SK-N-SH (cell line): ENCODE results near the gene METTL1. TPM values are rescaled to one million over a fixed set of nuclear protein-coding genes. Genes with fewer than 3 reads are reported as not detected.
"Not testable (repeated sequence)": the region's sequence is repeated elsewhere in the genome, so short reads cannot be mapped to it uniquely, and the experiment has no call there.

ENCODE experiments used
- CTCF ChIA-PET: fragments of 300-600, 350-600 bp; formaldehyde crosslinking; extraction: SDS; loops from one replicate; lab custom pipeline; 2021; lab: Yijun Ruan, JAX
- POLR2A ChIA-PET: fragments of 350-600 bp; sonication (Branson Sonifier 250); formaldehyde crosslinking; extraction: SDS; loops from one replicate; lab custom pipeline; 2020; ENCODE audit warnings: antibody characterized with exemption, inconsistent platforms; lab: Yijun Ruan, JAX
- DNase-seq: peaks from one replicate; pipeline ENCODE4 v3.0.0; 2012
- H2AFZ ChIP-seq: fragments of 200-600 bp; sonication (generic); 2 replicates; pipeline ENCODE4 v1.8.1; 2016; ENCODE audit warnings: antibody characterized with exemption, mild to moderate bottlenecking, low read depth
- H3F3A ChIP-seq: fragments of 200-600 bp; sonication (generic); replicated peaks from 2 replicates; pipeline ENCODE3; 2016; ENCODE audit warnings: antibody characterized with exemption, mild to moderate bottlenecking; ENCODE audit not compliant: insufficient read depth
- H3K27ac ChIP-seq, 2 experiments: fragments of 200-500 bp in 1 of 2; fragments of 200-600 bp in 1 of 2; sonication (Bioruptor generic) in 1 of 2; sonication (generic), shearing (Covaris generic) in 1 of 2; 2 replicates each; pipeline versions ENCODE4 v1.5.1 to v1.6.1; 2014 to 2016; ENCODE audit warnings: low read depth in 2 of 2, inconsistent platforms in 1 of 2, low read length in 1 of 2, mild to moderate bottlenecking in 1 of 2, mixed read lengths in 1 of 2
- H3K27me3 ChIP-seq: fragments of 200-600 bp; sonication (generic), shearing (Covaris generic); 2 replicates; pipeline ENCODE4 v1.6.1; 2016; ENCODE audit warnings: mixed run types; ENCODE audit not compliant: insufficient read depth
- H3K36me3 ChIP-seq, 2 experiments: fragments of 200-500 bp in 1 of 2; fragments of 200-600 bp in 1 of 2; sonication (Bioruptor generic) in 1 of 2; sonication (generic) in 1 of 2; replicated peaks in 1 of 2; 2 replicates each; pipeline versions ENCODE3 to v1.5.1; 2014 to 2016; ENCODE audit warnings: low read length in 1 of 2, mild to moderate bottlenecking in 1 of 2; ENCODE audit not compliant: insufficient read depth in 2 of 2, control insufficient read depth in 1 of 2
- H3K4me1 ChIP-seq, 2 experiments: fragments of 200-500 bp in 1 of 2; fragments of 200-600 bp in 1 of 2; sonication (Bioruptor generic) in 1 of 2; sonication (generic), shearing (Covaris generic) in 1 of 2; 2 replicates each; pipeline versions ENCODE4 v1.5.1 to v1.6.1; 2014 to 2016; ENCODE audit warnings: low read depth in 1 of 2, low read length in 1 of 2, mixed run types in 1 of 2; ENCODE audit not compliant: insufficient read depth in 2 of 2, control insufficient read depth in 1 of 2
- H3K4me2 ChIP-seq: fragments of 200-600 bp; sonication (generic), shearing (Covaris generic); 2 replicates; pipeline ENCODE4 v1.6.1; 2017; ENCODE audit warnings: mixed run types
- H3K4me3 ChIP-seq, 2 experiments: fragments of 200-500 bp in 1 of 2; fragments of 200-600 bp in 1 of 2; sonication (Bioruptor generic) in 1 of 2; sonication (generic), shearing (Covaris generic) in 1 of 2; 2 replicates each; pipeline versions ENCODE4 v1.5.1 to v1.8.1; 2014 to 2016; ENCODE audit warnings: low read depth in 2 of 2, inconsistent platforms in 1 of 2, low read length in 1 of 2, mild to moderate bottlenecking in 1 of 2, mixed read lengths in 1 of 2, moderate library complexity in 1 of 2
- H3K79me2 ChIP-seq: fragments of 200-600 bp; sonication (generic); 2 replicates; pipeline ENCODE4 v1.8.1; 2017; ENCODE audit warnings: mild to moderate bottlenecking; ENCODE audit not compliant: insufficient read depth
- H3K9ac ChIP-seq: fragments of 200-600 bp; sonication (generic); 2 replicates; pipeline ENCODE4 v1.6.1; 2017; ENCODE audit warnings: mixed run types
- H3K9me2 ChIP-seq: fragments of 200-600 bp; sonication (generic); 2 replicates; pipeline ENCODE4 v1.6.1; 2017; ENCODE audit warnings: mixed run types
- H3K9me3 ChIP-seq: fragments of 200-600 bp; sonication (generic); 2 replicates; pipeline ENCODE4 v1.6.1; 2017; ENCODE audit warnings: mixed run types, mild to moderate bottlenecking, moderate library complexity
- H4K20me1 ChIP-seq: fragments of 200-600 bp; sonication (generic); 2 replicates; pipeline ENCODE4 v1.6.1; 2017; ENCODE audit warnings: mild to moderate bottlenecking, mixed run types; ENCODE audit not compliant: insufficient read depth
- FOXJ3 ChIP-seq: sonication (generic); formaldehyde crosslinking; IDR thresholded peaks from 2 replicates; pipeline ENCODE4 v1.5.1; 2020; ENCODE audit warnings: mild to moderate bottlenecking, missing genetic modification reagents
- GATA2 ChIP-seq: sonication (generic); formaldehyde crosslinking; IDR thresholded peaks from 2 replicates; pipeline ENCODE4 v1.5.0; 2020; ENCODE audit warnings: mild to moderate bottlenecking, missing genetic modification reagents
- MEF2A ChIP-seq: IDR thresholded peaks from 2 replicates; pipeline ENCODE4 v1.4.0; 2012; ENCODE audit warnings: low read depth, borderline replicate concordance
- NRF1 ChIP-seq: IDR thresholded peaks from 2 replicates; pipeline ENCODE4 v1.6.1; 2012; ENCODE audit warnings: low read depth, mild to moderate bottlenecking, low read length
- POLR2AphosphoS5 ChIP-seq: IDR thresholded peaks from 2 replicates; pipeline ENCODE4 v1.6.1; 2012; ENCODE audit warnings: low read depth, low read length
- RFX5 ChIP-seq: IDR thresholded peaks from 2 replicates; pipeline ENCODE4 v1.6.1; 2012; ENCODE audit warnings: mild to moderate bottlenecking, improper control_type of control experiment, low read length
- RXRA ChIP-seq: IDR thresholded peaks from 2 replicates; pipeline ENCODE4 v1.4.0; 2012; ENCODE audit warnings: low read depth, mild to moderate bottlenecking, borderline replicate concordance
- SMC3 ChIP-seq: IDR thresholded peaks from 2 replicates; pipeline ENCODE4 v1.6.1; 2012; ENCODE audit warnings: low read depth, low read length, improper control_type of control experiment
- TAF1 ChIP-seq: IDR thresholded peaks from 2 replicates; pipeline ENCODE4 v1.6.1; 2012; ENCODE audit warnings: low read depth, mild to moderate bottlenecking, low read length, moderate library complexity, borderline replicate concordance
- WGBS: methylation state at CpG from one replicate; pipeline ENCODE4 v1.1.6; 2017; ENCODE audit warnings: low lambda C conversion rate; 5-methylcytosine and 5-hydroxymethylcytosine counted together
- polyA plus RNA-seq, 3 experiments: library from polyadenylated mRNA; depleted of rRNA; stranded (reverse); fragments of >200 nt; gene quantifications; 2 replicates each; pipeline ENCODE4 v1.2.3, GENCODE V29; 2012
- TF ChIP-seq, protein P1 (sequence below): IDR thresholded peaks from 2 replicates; pipeline ENCODE4 v1.4.0; 2012; ENCODE audit warnings: low read depth
- TF ChIP-seq, protein P2 (sequence below): fragments of 150-350 bp; IDR thresholded peaks from 2 replicates; pipeline ENCODE4 v1.6.1; 2017; ENCODE audit warnings: antibody characterized with exemption, low read length, low read depth, borderline replicate concordance

METTL1 gene
- polyA plus RNA-seq, 1 of the 3 experiments (the other 2 are of a cell fraction) = 28.0 TPM

DNA sequence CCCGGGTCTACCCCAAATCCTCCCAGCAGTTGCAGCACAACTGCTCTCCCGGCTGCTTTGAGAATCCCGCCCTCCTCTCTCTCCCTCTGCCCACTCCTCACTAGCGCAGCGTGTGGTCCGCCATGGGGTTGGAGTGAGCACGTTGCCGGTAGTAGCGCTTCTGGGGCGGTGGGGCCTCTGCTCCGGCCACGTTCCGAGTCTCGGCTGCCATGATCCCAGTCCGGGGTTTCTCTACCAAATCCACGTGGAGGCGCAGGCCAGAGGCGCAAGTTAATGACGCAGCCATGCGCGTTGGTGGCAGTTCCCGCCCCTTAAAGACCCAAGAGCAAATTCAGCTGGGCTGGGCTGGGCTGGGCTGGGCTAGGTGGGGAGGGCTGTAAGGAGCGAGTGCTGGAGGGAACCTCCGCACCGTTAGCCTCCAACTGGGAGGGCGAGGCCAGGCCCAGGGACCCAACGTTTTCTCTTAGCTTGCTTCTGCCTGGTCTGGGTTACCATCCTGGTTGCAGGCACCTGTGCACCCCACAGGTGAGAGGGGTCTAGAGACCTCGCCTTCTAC is at the start of gene METTL1 (continued):
- peak; percentile 36; the same call in 1 of the 2 replicates for TF ChIP-seq NRF1
- no peak for TF ChIP-seq GATA2 (CRISPR knock-in tag)
- no peak for TF ChIP-seq SMC3
- no peak for TF ChIP-seq MEF2A
- peak; percentile 86; the same call in 1 of the 2 replicates for TF ChIP-seq POLR2AphosphoS5
- TF ChIP-seq, protein P1, sequence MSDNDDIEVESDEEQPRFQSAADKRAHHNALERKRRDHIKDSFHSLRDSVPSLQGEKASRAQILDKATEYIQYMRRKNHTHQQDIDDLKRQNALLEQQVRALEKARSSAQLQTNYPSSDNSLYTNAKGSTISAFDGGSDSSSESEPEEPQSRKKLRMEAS = peak; percentile 100
- no peak for TF ChIP-seq FOXJ3 (CRISPR knock-in tag)
- no peak; the same call in 1 of the 2 replicates for TF ChIP-seq RFX5
- no peak for TF ChIP-seq RXRA
- TF ChIP-seq TAF1 = peak; percentile 84
- TF ChIP-seq, protein P2, sequence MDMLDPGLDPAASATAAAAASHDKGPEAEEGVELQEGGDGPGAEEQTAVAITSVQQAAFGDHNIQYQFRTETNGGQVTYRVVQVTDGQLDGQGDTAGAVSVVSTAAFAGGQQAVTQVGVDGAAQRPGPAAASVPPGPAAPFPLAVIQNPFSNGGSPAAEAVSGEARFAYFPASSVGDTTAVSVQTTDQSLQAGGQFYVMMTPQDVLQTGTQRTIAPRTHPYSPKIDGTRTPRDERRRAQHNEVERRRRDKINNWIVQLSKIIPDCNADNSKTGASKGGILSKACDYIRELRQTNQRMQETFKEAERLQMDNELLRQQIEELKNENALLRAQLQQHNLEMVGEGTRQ = no peak

DNA sequence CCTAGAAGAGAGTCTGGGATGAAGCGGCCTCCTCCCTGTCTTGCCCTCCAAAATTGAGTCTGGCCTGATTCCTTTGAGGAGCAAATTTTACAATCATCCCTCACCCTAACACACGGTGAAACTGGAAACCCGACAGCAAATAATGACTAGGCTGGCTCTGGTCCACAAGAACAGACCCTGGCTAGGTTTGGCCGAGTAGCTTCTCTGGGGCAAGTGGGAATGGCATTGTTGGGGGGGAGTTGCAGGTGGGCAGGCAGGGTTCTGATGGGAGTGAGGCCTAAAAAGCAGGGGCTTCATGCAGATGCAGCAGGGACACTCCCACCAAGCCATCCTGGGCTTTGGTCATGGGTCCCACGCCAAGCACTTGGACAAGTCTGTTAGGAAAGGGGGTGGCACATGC is 49.1 kb upstream of the METTL1 start:
- H3K9ac ChIP-seq, H3K27me3 ChIP-seq, H3K4me3 ChIP-seq, DNase-seq, H3K9me2 ChIP-seq, H3K4me1 ChIP-seq, H3K27ac ChIP-seq, POLR2A ChIA-PET, H2AFZ ChIP-seq, H3K9me3 ChIP-seq, H3K4me2 ChIP-seq, H3K79me2 ChIP-seq: not testable (repeated sequence)
- peaks cover 23% of the 10 kb centered on the region for H4K20me1 ChIP-seq
- WGBS = 87% methylated on average over 4 of the region's 5 CpGs
- peaks cover 10% of the 10 kb centered on the region for H3F3A ChIP-seq
- peaks cover 45 to 64% of the 10 kb centered on the region in 2 experiments for H3K36me3 ChIP-seq
- CTCF ChIA-PET = interaction anchor here (1.0 kb wide), 1 partner anchor 11 kb away, joined by 3 read pairs; no protein-coding TSS in a partner anchor

DNA sequence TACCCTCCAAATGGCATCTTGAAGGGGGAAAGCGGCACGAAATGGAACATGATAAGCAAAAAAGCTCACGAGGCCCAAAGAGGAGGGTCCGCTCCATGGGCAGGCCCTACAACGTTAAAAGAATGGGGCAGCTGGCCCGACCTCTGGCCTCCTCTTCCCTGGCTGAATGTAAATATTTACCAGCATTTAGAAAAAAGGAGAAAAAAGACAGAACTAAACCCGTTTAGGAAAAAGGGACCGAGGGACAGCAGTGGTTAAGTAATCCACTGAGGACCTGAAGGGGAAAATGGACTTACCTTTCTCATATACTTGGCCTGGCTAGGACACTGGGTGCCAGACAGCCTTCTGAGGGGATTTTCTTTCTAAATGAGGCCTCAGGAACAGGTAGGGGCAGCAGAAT is 48.2 kb upstream of the METTL1 start:
- CTCF ChIA-PET = interaction anchor here (0.9 to 10.2 kb wide), 3 partner anchors 12 to 85 kb away, joined by 3 to 96 read pairs (median 3); no protein-coding TSS in a partner anchor
- H3K4me2 ChIP-seq, POLR2A ChIA-PET, H3K9ac ChIP-seq, H2AFZ ChIP-seq, H3K9me3 ChIP-seq, DNase-seq, H3K79me2 ChIP-seq, H3K4me3 ChIP-seq, H3K27ac ChIP-seq, H3K27me3 ChIP-seq, H3K9me2 ChIP-seq: not testable (repeated sequence)
- Histone ChIP-seq H3K4me1 (peaks cover 0 to 14% of the 10 kb centered on the region in 2 experiments; a peak in 2 of 4 replicates), H3F3A (peaks cover 10% of the 10 kb centered on the region), H3K36me3 (peaks cover 36 to 55% of the 10 kb centered on the region in 2 experiments), H4K20me1 (peaks cover 15% of the 10 kb centered on the region; the same call in 1 of the 2 replicates)
- WGBS = 95% methylated on average over 8 of the region's 8 CpGs

DNA sequence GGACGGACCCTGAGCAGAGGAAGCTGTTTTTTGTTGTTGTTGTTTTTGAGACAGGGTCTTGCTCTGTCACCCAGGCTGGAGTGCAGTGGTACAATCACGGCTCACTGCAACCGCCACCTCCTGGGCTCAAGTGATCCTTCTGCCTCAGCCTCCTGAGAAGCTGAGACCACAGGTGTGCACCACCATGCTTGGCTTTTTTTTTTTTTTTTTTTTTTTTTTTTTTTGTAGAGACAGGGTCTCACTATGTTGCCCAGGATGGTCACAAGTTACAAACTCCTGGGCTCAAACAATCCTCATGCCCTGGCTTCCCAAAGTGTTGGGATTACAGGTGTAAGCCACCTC is 46.1 kb upstream of the METTL1 start:
- H3K4me3 ChIP-seq, H2AFZ ChIP-seq, DNase-seq, H3K79me2 ChIP-seq, H3K27me3 ChIP-seq, H3K9me2 ChIP-seq, H3K9me3 ChIP-seq, H3K9ac ChIP-seq, H3K4me2 ChIP-seq, H4K20me1 ChIP-seq, H3K27ac ChIP-seq: not testable (repeated sequence)
- ChIA-PET CTCF (interaction anchor here (0.8 to 10.2 kb wide), 8 partner anchors 14 to 235 kb away, joined by 3 to 96 read pairs (median 4); partner anchors contain the start of gene TSFM), POLR2A (interaction anchor here (0.8 kb wide), 1 partner anchor 123 kb away, joined by 3 read pairs; the partner anchor contains the start of gene ATP23)
- Histone ChIP-seq H3K36me3 (peaks cover 25 to 34% of the 10 kb centered on the region in 2 experiments), H3K4me1 (peaks cover 0 to 20% of the 10 kb centered on the region in 2 experiments; a peak in 2 of 4 replicates), H3F3A (peaks cover 10% of the 10 kb centered on the region)
- 94% methylated on average over 3 of the region's 3 CpGs for WGBS
